ENCODE measurements around the gene PFDN2. TPM values are rescaled to one million over a fixed set of nuclear protein-coding genes. Genes with fewer than 3 reads are reported as not detected.
"Not testable (repeated sequence)": the region's sequence is repeated elsewhere in the genome, so short reads cannot be mapped to it uniquely, and the experiment has no call there.

PFDN2 gene
- polyA plus RNA-seq, 1 of the 3 experiments (the other 2 are of a cell fraction), result 445 TPM

GRCh38 chr1:161065681-161066080, 52.2 kb downstream of the PFDN2 start:
- H4K20me1 ChIP-seq (ENCODE audit: insufficient read depth); CTCF ChIA-PET; H3K9me3 ChIP-seq; H3K9me2 ChIP-seq; H3K4me2 ChIP-seq; H3K36me3 ChIP-seq (replicated peaks in 1 of 2; ENCODE audit: control insufficient read depth in 1 of 2, insufficient read depth in 2 of 2, low read length in 1 of 2); H2AFZ ChIP-seq (ENCODE audit: low read depth); H3F3A ChIP-seq (replicated peaks; ENCODE audit: insufficient read depth); H3K27me3 ChIP-seq (ENCODE audit: insufficient read depth); H3K27ac ChIP-seq (ENCODE audit: low read depth in 2 of 2, low read length in 1 of 2); DNase-seq; H3K79me2 ChIP-seq (ENCODE audit: insufficient read depth); H3K4me1 ChIP-seq (ENCODE audit: control insufficient read depth in 1 of 2, insufficient read depth in 2 of 2, low read depth in 1 of 2, low read length in 1 of 2); H3K4me3 ChIP-seq (ENCODE audit: low read depth in 2 of 2, low read length in 1 of 2); H3K9ac ChIP-seq; POLR2A ChIA-PET: not testable (repeated sequence)
- WGBS (ENCODE audit: low lambda C conversion rate), result 85% methylated on average over 7 of the region's 7 CpGs

GRCh38 chr1:161063936-161064335, 53.9 kb downstream of the PFDN2 start:
- not testable (repeated sequence) for DNase-seq; H3K36me3 ChIP-seq (replicated peaks in 1 of 2; ENCODE audit: control insufficient read depth in 1 of 2, insufficient read depth in 2 of 2, low read length in 1 of 2)

GRCh38 chr1:161061419-161061818, 56.4 kb downstream of the PFDN2 start:
- no peaks in the 10 kb centered on the region for H3K9me2 ChIP-seq
- ChIA-PET POLR2A (no interaction called here), CTCF (interaction anchor here (1.7 kb wide), 1 partner anchor 35 kb away, joined by 5 read pairs; no protein-coding TSS in a partner anchor)
- no peaks in the 10 kb centered on the region for H3K9me3 ChIP-seq
- H3K4me3 ChIP-seq (ENCODE audit: low read depth in 2 of 2, low read length in 1 of 2), result no peak overlapping the region
- H3K9ac ChIP-seq, result no peak overlapping the region
- H3K4me2 ChIP-seq, result no peak overlapping the region
- H3F3A ChIP-seq (replicated peaks; ENCODE audit: insufficient read depth), result no peaks in the 10 kb centered on the region
- TF ChIP-seq TEAD4 (IDR thresholded peaks at IDR 0.05; ENCODE audit: borderline replicate concordance, insufficient read depth) (no peak), SMC3 (IDR thresholded peaks at IDR 0.05; ENCODE audit: low read depth, low read length) (no peak), FOSL2 (IDR thresholded peaks at IDR 0.05; ENCODE audit: borderline replicate concordance, low read depth) (no peak), RFX5 (IDR thresholded peaks at IDR 0.05; ENCODE audit: low read length) (no peak), MAX (IDR thresholded peaks at IDR 0.05; ENCODE audit: low read depth) (no peak), FOXM1 (IDR thresholded peaks at IDR 0.05; ENCODE audit: low read depth) (no peak), PBX3 (IDR thresholded peaks at IDR 0.05) (no peak), FOXJ3 (CRISPR knock-in tag; IDR thresholded peaks at IDR 0.05) (no peak), EP300 (IDR thresholded peaks at IDR 0.05; ENCODE audit: borderline replicate concordance in 1 of 2, low read depth in 1 of 2, low read length in 1 of 2) (no peak), NFIC (IDR thresholded peaks at IDR 0.05; ENCODE audit: borderline replicate concordance) (no peak), IRF3 (IDR thresholded peaks at IDR 0.05; ENCODE audit: low read depth, low read length) (no peak), RXRA (IDR thresholded peaks at IDR 0.05; ENCODE audit: borderline replicate concordance, low read depth) (no peak), JUND (IDR thresholded peaks at IDR 0.05) (no peak), MEF2A (IDR thresholded peaks at IDR 0.05; ENCODE audit: borderline replicate concordance, low read depth) (no peak), EZH2phosphoT487 (IDR thresholded peaks at IDR 0.05; ENCODE audit: borderline replicate concordance, low read depth) (no peak), RAD21 (IDR thresholded peaks at IDR 0.05; ENCODE audit: low read length) (no peak), ELF1 (IDR thresholded peaks at IDR 0.05) (no peak)
- no peaks in the 10 kb centered on the region for H4K20me1 ChIP-seq (ENCODE audit: insufficient read depth)
- WGBS (ENCODE audit: low lambda C conversion rate), result 68% methylated on average over 4 of the region's 4 CpGs
- H3K4me1 ChIP-seq (ENCODE audit: control insufficient read depth in 1 of 2, insufficient read depth in 2 of 2, low read depth in 1 of 2, low read length in 1 of 2), result no peaks in the 10 kb centered on the region
- DNase-seq, result no peak
- H2AFZ ChIP-seq (ENCODE audit: low read depth), result no peak overlapping the region
- H3K79me2 ChIP-seq (ENCODE audit: insufficient read depth), result no peaks in the 10 kb centered on the region
- H3K36me3 ChIP-seq (replicated peaks in 1 of 2; ENCODE audit: control insufficient read depth in 1 of 2, insufficient read depth in 2 of 2, low read length in 1 of 2), result no peaks in the 10 kb centered on the region
- no peak overlapping the region for H3K27ac ChIP-seq (ENCODE audit: low read depth in 2 of 2, low read length in 1 of 2)
- peaks cover 9% of the 10 kb centered on the region; the same call in 1 of the 2 replicates for H3K27me3 ChIP-seq (ENCODE audit: insufficient read depth)

More at GRCh38 chr1:161063936-161064335, 53.9 kb downstream of the PFDN2 start:
- H4K20me1 ChIP-seq (ENCODE audit: insufficient read depth); H3K4me2 ChIP-seq; H3K27me3 ChIP-seq (ENCODE audit: insufficient read depth); POLR2A ChIA-PET; H3F3A ChIP-seq (replicated peaks; ENCODE audit: insufficient read depth); H2AFZ ChIP-seq (ENCODE audit: low read depth); H3K27ac ChIP-seq (ENCODE audit: low read depth in 2 of 2, low read length in 1 of 2); H3K4me3 ChIP-seq (ENCODE audit: low read depth in 2 of 2, low read length in 1 of 2); H3K79me2 ChIP-seq (ENCODE audit: insufficient read depth); H3K4me1 ChIP-seq (ENCODE audit: control insufficient read depth in 1 of 2, insufficient read depth in 2 of 2, low read depth in 1 of 2, low read length in 1 of 2); H3K9me3 ChIP-seq; H3K9me2 ChIP-seq; H3K9ac ChIP-seq: not testable (repeated sequence)
- CTCF ChIA-PET, result interaction anchor here (0.9 kb wide), 1 partner anchor 34 kb away, joined by 3 read pairs; no protein-coding TSS in a partner anchor
- WGBS (ENCODE audit: low lambda C conversion rate), result 37% methylated on average over 6 of the region's 6 CpGs
